Islet precursor cell (in vitro differentiated cells): Measurements from ENCODE around the gene PARS2.

Experiments
- DNase-seq: peaks from one replicate; pipeline ENCODE4 v3.0.0-alpha.2; 2018

Gene PARS2

GRCh38 chr1:54768093-54768492, 3.8 kb upstream of the PARS2 start:
- no peak for DNase-seq

- no peak for DNase-seq
These were observed 3.2 kb upstream of the PARS2 start for GRCh38 chr1:54767526-54767925.

- DNase-seq = no peak
These were observed 2.4 kb upstream of the PARS2 start for GRCh38 chr1:54766726-54767125.

- no peak for DNase-seq
These were observed 719 bp upstream of the PARS2 start for GRCh38 chr1:54764922-54765561.

GRCh38 chr1:54763816-54764132, 549 bp downstream of the PARS2 start:
- DNase-seq = no peak

- no peak for DNase-seq
These were observed 5.5 kb downstream of the PARS2 start for GRCh38 chr1:54758678-54759348.

GRCh38 chr1:54757833-54758232, 6.5 kb downstream of the PARS2 start:
- DNase-seq = no peak

GRCh38 chr1:54754486-54755285, 9.6 kb downstream of the PARS2 start:
- no peak for DNase-seq

- no peak for DNase-seq
These were observed 10.3 kb downstream of the PARS2 start for GRCh38 chr1:54754045-54754444.

GRCh38 chr1:54751426-54751825, 12.9 kb downstream of the PARS2 start:
- no peak for DNase-seq

GRCh38 chr1:54750596-54750995, 13.7 kb downstream of the PARS2 start:
- DNase-seq = no peak

- no peak for DNase-seq
These were observed 16.1 kb downstream of the PARS2 start for GRCh38 chr1:54748094-54748835.

GRCh38 chr1:54745864-54746263, 18.5 kb downstream of the PARS2 start:
- no peak for DNase-seq

- no peak for DNase-seq
These were observed 19.0 kb downstream of the PARS2 start for GRCh38 chr1:54745274-54745673.

- no peak for DNase-seq
These were observed 19.6 kb downstream of the PARS2 start for GRCh38 chr1:54744696-54745095.

GRCh38 chr1:54743416-54744226, 20.7 kb downstream of the PARS2 start:
- DNase-seq = no peak

- no peak for DNase-seq
These were observed 22.0 kb downstream of the PARS2 start for GRCh38 chr1:54742282-54742681.

GRCh38 chr1:54741531-54741930, 22.8 kb downstream of the PARS2 start:
- no peak for DNase-seq

GRCh38 chr1:54738244-54738643, 26.1 kb downstream of the PARS2 start:
- no peak for DNase-seq

- no peak for DNase-seq
These were observed 27.6 kb downstream of the PARS2 start for GRCh38 chr1:54736685-54737084.

GRCh38 chr1:54728027-54728426, 36.3 kb downstream of the PARS2 start:
- DNase-seq = no peak

GRCh38 chr1:54724771-54725170, 39.6 kb downstream of the PARS2 start:
- no peak for DNase-seq

GRCh38 chr1:54723985-54724384, 40.3 kb downstream of the PARS2 start:
- DNase-seq = no peak
